ENCODE measurements around the gene SLC12A7.
A peak's percentile ranks its signal among the peaks of the same experiment; 100 is the strongest.
"Not testable (repeated sequence)": the region's sequence is repeated elsewhere in the genome, so short reads cannot be mapped to it uniquely, and the experiment has no call there.

SLC12A7 gene

GRCh38 chr5:1031306-1031959, 80.4 kb downstream of the SLC12A7 start:
- DNase-seq, result no peak

- DNase-seq, result no peak
Measured at GRCh38 chr5:1030801-1031271, 81.0 kb downstream of the SLC12A7 start.

- DNase-seq, result no peak
Measured at GRCh38 chr5:1029945-1030625, 81.8 kb downstream of the SLC12A7 start.

GRCh38 chr5:1029282-1029944, 82.5 kb downstream of the SLC12A7 start:
- DNase-seq, result peak; percentile 29

- no peak for DNase-seq
Measured at GRCh38 chr5:1028481-1029281, 83.2 kb downstream of the SLC12A7 start.

- DNase-seq, result peak; percentile 15
Measured at GRCh38 chr5:1027631-1028441, 84.0 kb downstream of the SLC12A7 start.

- DNase-seq, result no peak
Measured at GRCh38 chr5:1026700-1027621, 84.9 kb downstream of the SLC12A7 start.

GRCh38 chr5:1021969-1022336, 89.9 kb downstream of the SLC12A7 start:
- DNase-seq, result not testable (repeated sequence)

GRCh38 chr5:1021136-1021968, 90.5 kb downstream of the SLC12A7 start:
- no peak for DNase-seq

GRCh38 chr5:1020452-1020961, 91.4 kb downstream of the SLC12A7 start:
- DNase-seq, result no peak

- DNase-seq, result no peak
Measured at GRCh38 chr5:1019001-1019905, 92.6 kb downstream of the SLC12A7 start.

GRCh38 chr5:1018596-1018995, 93.3 kb downstream of the SLC12A7 start:
- DNase-seq, result no peak

GRCh38 chr5:1017691-1018455, 94.0 kb downstream of the SLC12A7 start:
- DNase-seq, result no peak

- no peak for DNase-seq
Measured at GRCh38 chr5:1017056-1017455, 94.8 kb downstream of the SLC12A7 start.

- no peak for DNase-seq
Measured at GRCh38 chr5:1016476-1016875, 95.4 kb downstream of the SLC12A7 start.

GRCh38 chr5:1016036-1016435, 95.8 kb downstream of the SLC12A7 start:
- DNase-seq, result no peak

- DNase-seq, result no peak
Measured at GRCh38 chr5:1015507-1015906, 96.4 kb downstream of the SLC12A7 start.

- no peak for DNase-seq
Measured at GRCh38 chr5:1014781-1015221, 97.1 kb downstream of the SLC12A7 start.
